ENCODE measurements around the gene UBE2J2. TPM values are rescaled to one million over a fixed set of nuclear protein-coding genes. Genes with fewer than 3 reads are reported as not detected.

UBE2J2 gene
- total RNA-seq, 1 experiment from 2014 or later, result 83.4 TPM

GRCh38 chr1:1314237-1314586 lies 40.6 kb upstream of the UBE2J2 start:
- Histone ChIP-seq H3K4ac (ENCODE audit: low read depth, low read length) (no peak overlapping the region), H3K27ac (ENCODE audit: insufficient read length, low read depth, low read length) (no peak overlapping the region), H3K9me3 (ENCODE audit: control insufficient read depth, low read depth, low read length) (no peaks in the 10 kb centered on the region), H2BK12ac (ENCODE audit: insufficient read length, low read depth, low read length) (no peak overlapping the region), H4K91ac (ENCODE audit: insufficient read length, low read depth, low read length) (no peak overlapping the region), H3K9ac (ENCODE audit: extremely low read depth, insufficient read length, low read length) (no peak overlapping the region), H2BK15ac (ENCODE audit: low read depth, low read length) (no peak overlapping the region), H4K8ac (replicated peaks; ENCODE audit: insufficient read length, low read depth, low read length) (no peak overlapping the region), H3K4me2 (ENCODE audit: insufficient read depth, insufficient read length, low read length) (no peak overlapping the region), H2BK120ac (ENCODE audit: low read depth, low read length, poor library complexity, severe bottlenecking) (no peak overlapping the region), H3K56ac (ENCODE audit: insufficient read length, low read depth, low read length) (no peak overlapping the region), H3K23me2 (ENCODE audit: insufficient read length, low read depth, low read length, poor library complexity, severe bottlenecking) (peaks cover 3% of the 10 kb centered on the region), H3K4me1 (ENCODE audit: insufficient read depth, low read length) (no peaks in the 10 kb centered on the region; the same call in 1 of the 2 replicates), H4K20me1 (ENCODE audit: control insufficient read depth, insufficient read depth, insufficient read length) (no peaks in the 10 kb centered on the region), H3K79me2 (ENCODE audit: insufficient read depth, low read length) (no peaks in the 10 kb centered on the region), H2AK5ac (ENCODE audit: insufficient read length, low read length) (no peak overlapping the region), H2BK5ac (ENCODE audit: insufficient read length, low read length) (no peak overlapping the region), H2BK20ac (ENCODE audit: low read depth, low read length, poor library complexity, severe bottlenecking) (no peak overlapping the region), H2AFZ (ENCODE audit: low read length) (no peak overlapping the region), H3K18ac (ENCODE audit: insufficient read length, low read depth, low read length) (no peak overlapping the region), H4K5ac (ENCODE audit: insufficient read length, low read depth, low read length) (no peak overlapping the region), H3K27me3 (ENCODE audit: insufficient read depth, low read length) (no peaks in the 10 kb centered on the region), H3K79me1 (ENCODE audit: insufficient read depth, low read depth, low read length, poor library complexity, severe bottlenecking) (no peaks in the 10 kb centered on the region), H3K23ac (ENCODE audit: insufficient read length, low read depth, low read length) (no peak overlapping the region), H3T11ph (ENCODE audit: low read length) (no peak overlapping the region), H3K14ac (ENCODE audit: insufficient read depth, low read length) (no peak overlapping the region)
- Mint-ChIP-seq H3K4me3 (no peak overlapping the region), H3K9me3 (no peaks in the 10 kb centered on the region), H3K36me3 (ENCODE audit: insufficient read depth in 1 of 3, low read depth in 3 of 3) (peaks cover 13 to 61% (median 59%) of the 10 kb centered on the region in 3 experiments), H3K4me1 (peaks cover 8 to 20% of the 10 kb centered on the region in 2 experiments), H3K27ac (no peak overlapping the region; a peak in 1 of 7 replicates), H3K27me3 (ENCODE audit: low read depth) (no peaks in the 10 kb centered on the region)
- no peak for TF ChIP-seq CTCF (conservative IDR thresholded peaks at IDR 0.05)
- whole genome bisulfite sequencing (ENCODE audit: extremely low coverage, insufficient read length, low lambda C conversion rate), result no CpG with 5 or more reads among the region's 15 CpGs
- DNase-seq, result no peak

Measured in H9 (cell line).